T-cell (primary cell): ENCODE data around the gene SLC2A3. TPM values are rescaled to one million over a fixed set of nuclear protein-coding genes. Genes with fewer than 3 reads are reported as not detected.
"Not testable (repeated sequence)": the region's sequence is repeated elsewhere in the genome, so short reads cannot be mapped to it uniquely, and the experiment has no call there.

Experiments
- ATAC-seq, 4 experiments: fragments of 200-7000 bp in 3 of 4; fragments of 150-1000 bp in 1 of 4; cut with Tn5 transposase; replicated peaks in 1 of 4; 1 replicate in 3 of 4; 2 replicates in 1 of 4; pipeline ENCODE4 v1.10.0; 2021; ENCODE audit warnings: moderate library complexity in 3 of 4, mild to moderate bottlenecking in 2 of 4, moderate number of reproducible peaks in 1 of 4
- CTCF ChIA-PET, 2 donors: fragments of 300-600 bp; sonication (Branson Sonifier 250); formaldehyde crosslinking; loops; one replicate each; lab custom pipeline; 2022; ENCODE audit warnings: antibody characterized with exemption in 2 of 2; lab: Charles Lee
- POLR2A ChIA-PET, 2 donors: fragments of 300-600 bp; sonication (Branson Sonifier 250); formaldehyde crosslinking; loops; one replicate each; lab custom pipeline; 2022; ENCODE audit warnings: antibody characterized with exemption in 2 of 2; lab: Charles Lee
- DNase-seq, 35 experiments: peaks; one replicate each; pipeline versions ENCODE4 v3.0.0 to v3.0.0-alpha.2; 2013 to 2023
- H3K27ac ChIP-seq: one replicate; pipeline ENCODE4 v1.5.1; 2013; ENCODE audit warnings: low read length
- H3K27me3 ChIP-seq, 2 experiments: replicated peaks in 1 of 2; 1 replicate in 1 of 2; 2 replicates in 1 of 2; pipeline versions ENCODE4 v1.6.1 to v1.7.0; 2013; ENCODE audit warnings: low read length in 1 of 2, mixed read lengths in 1 of 2; ENCODE audit not compliant: control insufficient read depth in 2 of 2, insufficient read depth in 2 of 2; ENCODE audit errors: extremely low read depth in 1 of 2
- H3K36me3 ChIP-seq, 2 donors: 1 replicate in 1 of 2; 2 replicates in 1 of 2; pipeline versions ENCODE4 v1.6.1 to v1.7.0; 2013; ENCODE audit warnings: low read length in 1 of 2; ENCODE audit not compliant: control insufficient read depth in 2 of 2, insufficient read depth in 1 of 2; ENCODE audit errors: extremely low read depth in 1 of 2
- H3K4me1 ChIP-seq, 2 experiments: 1 replicate in 1 of 2; 2 replicates in 1 of 2; pipeline versions ENCODE4 v1.6.1 to v1.7.0; 2013; ENCODE audit warnings: low read length in 2 of 2, mixed read lengths in 1 of 2; ENCODE audit not compliant: insufficient read depth in 2 of 2, control insufficient read depth in 1 of 2; ENCODE audit errors: extremely low read depth in 1 of 2
- H3K4me3 ChIP-seq, 2 donors: 1 replicate in 1 of 2; 2 replicates in 1 of 2; pipeline versions ENCODE4 v1.5.1 to v1.7.0; 2013; ENCODE audit warnings: mild to moderate bottlenecking in 2 of 2, low read length in 1 of 2, moderate library complexity in 1 of 2; ENCODE audit not compliant: control insufficient read depth in 1 of 2; ENCODE audit errors: extremely low read depth in 1 of 2
- H3K9me3 ChIP-seq: 2 replicates; pipeline ENCODE4 v1.7.0; 2013
- H3K27ac Mint-ChIP-seq, 2 donors: one replicate each; pipeline ENCODE4 v1.8.0; 2020 to 2021; ENCODE audit warnings: mild to moderate bottlenecking in 2 of 2, mixed read lengths in 2 of 2
- H3K27me3 Mint-ChIP-seq, 2 donors: one replicate each; pipeline ENCODE4 v1.8.0; 2021 to 2022; ENCODE audit warnings: mixed read lengths in 2 of 2
- H3K36me3 Mint-ChIP-seq: one replicate; pipeline ENCODE4 v1.8.0; 2021; ENCODE audit warnings: mixed read lengths
- H3K4me1 Mint-ChIP-seq, 3 donors: one replicate each; pipeline ENCODE4 v1.8.0; 2020 to 2022; ENCODE audit warnings: mixed read lengths in 3 of 3, mild to moderate bottlenecking in 1 of 3
- H3K4me3 Mint-ChIP-seq, 3 donors: one replicate each; pipeline ENCODE4 v1.8.0; 2020 to 2022; ENCODE audit warnings: mild to moderate bottlenecking in 3 of 3, mixed read lengths in 3 of 3, moderate library complexity in 3 of 3
- H3K9me3 Mint-ChIP-seq, 3 donors: one replicate each; pipeline ENCODE4 v1.8.0; 2020 to 2022; ENCODE audit warnings: mixed read lengths in 3 of 3
- WGBS: methylation state at CpG from one replicate; pipeline ENCODE4 v1.1.5; 2013; ENCODE audit warnings: missing lambda C conversion rate; ENCODE audit not compliant: insufficient coverage; 5-methylcytosine and 5-hydroxymethylcytosine counted together
- total RNA-seq, 35 experiments: library from RNA in 6 of 35; stranded (reverse) in 6 of 35; fragments of 120-200 nt in 1 of 35; gene quantifications; one replicate each; pipeline versions ENCODE4 v1.2.1 to v1.2.4 and lab custom pipeline; 2013 to 2026

Gene SLC2A3
- total RNA-seq, 5 donors from 2014 or later (not counting 1 experiment from before 2014, with no cell fraction given) = 125 to 803 (median 160) TPM

DNA sequence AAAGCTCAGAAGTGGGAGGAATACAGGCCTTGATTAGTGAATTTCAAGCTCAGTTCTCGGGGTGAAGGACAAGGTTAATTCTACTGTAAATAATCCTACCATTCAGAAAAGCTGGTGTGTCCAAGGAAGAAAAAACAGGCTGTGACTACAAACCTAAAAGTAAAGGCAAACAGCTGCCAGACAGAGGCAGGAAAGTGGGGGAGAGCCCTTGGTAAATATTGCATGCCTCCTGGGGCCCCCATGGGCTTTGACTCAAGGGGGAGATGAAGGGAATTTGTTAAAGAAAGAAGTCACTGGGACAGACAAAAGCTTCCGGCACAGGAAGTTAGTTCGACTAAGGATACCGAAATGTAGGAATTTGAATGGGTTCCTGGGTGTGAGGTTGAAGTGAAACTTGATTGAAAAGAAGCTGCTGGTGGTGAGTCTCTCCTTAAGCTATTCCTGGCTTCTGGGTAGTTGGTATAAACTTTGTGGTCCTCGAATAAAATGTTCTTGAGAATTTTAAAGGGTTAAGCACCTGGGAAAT is 30.3 kb downstream of the SLC2A3 start:
- not testable (repeated sequence) for ATAC-seq, H3K27me3 Mint-ChIP-seq, H3K4me3 Mint-ChIP-seq, H3K4me3 ChIP-seq, H3K27me3 ChIP-seq, H3K27ac Mint-ChIP-seq, H3K9me3 ChIP-seq, DNase-seq, H3K4me1 ChIP-seq, H3K27ac ChIP-seq, H3K36me3 Mint-ChIP-seq, H3K4me1 Mint-ChIP-seq, H3K9me3 Mint-ChIP-seq, H3K36me3 ChIP-seq
- CTCF ChIA-PET = interaction anchor here (0.6 to 1.2 kb wide), 4 partner anchors 12 to 107 kb away, joined by 3 to 7 read pairs (median 5); no protein-coding TSS in a partner anchor
- POLR2A ChIA-PET = interaction anchor here in 1 of 2 donors (0.7 kb wide), 1 partner anchor 100 kb away, joined by 4 read pairs; no protein-coding TSS in a partner anchor
- WGBS = no CpG with 5 or more reads among the region's 5 CpGs

DNA sequence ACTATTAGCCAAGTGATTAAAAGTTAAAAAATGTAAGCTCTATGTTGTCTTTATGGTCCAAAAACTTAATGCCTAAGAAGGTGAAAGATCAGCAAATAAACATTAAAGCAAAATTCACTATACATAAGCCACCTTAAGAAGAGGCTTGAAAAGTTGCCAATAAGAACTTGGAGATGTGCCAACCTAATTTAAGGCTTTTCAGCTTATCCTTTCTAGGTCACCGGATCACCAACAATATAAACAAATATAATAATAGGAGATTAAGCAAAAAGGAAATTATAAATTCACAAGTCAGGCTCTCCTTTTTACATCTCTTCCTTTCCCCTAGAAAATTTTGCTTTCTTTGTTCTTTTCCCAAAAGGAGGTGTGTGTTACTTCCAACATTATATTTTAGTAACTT is 30.9 kb downstream of the SLC2A3 start:
- ATAC-seq = no peak
- H3K9me3 Mint-ChIP-seq = no peaks in the 10 kb centered on the region
- POLR2A ChIA-PET = no interaction called here
- Histone ChIP-seq H3K4me3 (no peak overlapping the region), H3K27ac (no peak overlapping the region), H3K4me1 (no peaks in the 10 kb centered on the region), H3K36me3 (no peaks in the 10 kb centered on the region), H3K27me3 (no peaks in the 10 kb centered on the region), H3K9me3 (no peaks in the 10 kb centered on the region)
- no peaks in the 10 kb centered on the region for H3K27me3 Mint-ChIP-seq
- no peak for DNase-seq
- H3K4me1 Mint-ChIP-seq = no peaks in the 10 kb centered on the region
- no CpG with 5 or more reads among the region's 1 CpG for WGBS
- no peak overlapping the region for H3K27ac Mint-ChIP-seq
- H3K4me3 Mint-ChIP-seq = no peak overlapping the region
- H3K36me3 Mint-ChIP-seq = no peaks in the 10 kb centered on the region
- CTCF ChIA-PET = interaction anchor here (0.6 to 1.2 kb wide), 3 partner anchors 11 to 107 kb away, joined by 3 to 7 read pairs (median 4); no protein-coding TSS in a partner anchor

DNA sequence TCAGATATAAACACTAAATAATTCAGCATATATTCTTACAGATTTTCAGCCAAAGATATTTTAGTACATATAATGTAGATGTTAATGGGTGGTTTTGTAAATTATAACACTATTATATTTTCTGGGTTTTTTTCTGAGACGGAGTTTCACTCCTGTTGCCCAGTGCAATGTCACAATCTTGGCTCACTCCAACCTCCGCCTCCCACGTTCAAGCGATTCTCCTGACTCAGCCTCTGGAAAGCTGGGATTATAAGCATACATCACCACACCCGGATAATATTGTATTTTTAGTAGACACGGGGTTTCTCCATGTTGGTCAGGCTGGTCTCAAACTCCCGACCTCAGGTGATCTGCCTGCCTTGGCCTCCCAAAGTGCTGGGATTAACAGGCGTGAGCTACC is 33.6 kb downstream of the SLC2A3 start:
- H3K36me3 Mint-ChIP-seq, H3K27ac ChIP-seq, CTCF ChIA-PET, ATAC-seq, H3K4me1 ChIP-seq, H3K27ac Mint-ChIP-seq, H3K4me3 Mint-ChIP-seq, H3K4me1 Mint-ChIP-seq, POLR2A ChIA-PET, H3K27me3 Mint-ChIP-seq, H3K27me3 ChIP-seq, DNase-seq, H3K4me3 ChIP-seq, H3K36me3 ChIP-seq, H3K9me3 Mint-ChIP-seq, H3K9me3 ChIP-seq: not testable (repeated sequence)
- 97% methylated on average over 6 of the region's 8 CpGs for WGBS

DNA sequence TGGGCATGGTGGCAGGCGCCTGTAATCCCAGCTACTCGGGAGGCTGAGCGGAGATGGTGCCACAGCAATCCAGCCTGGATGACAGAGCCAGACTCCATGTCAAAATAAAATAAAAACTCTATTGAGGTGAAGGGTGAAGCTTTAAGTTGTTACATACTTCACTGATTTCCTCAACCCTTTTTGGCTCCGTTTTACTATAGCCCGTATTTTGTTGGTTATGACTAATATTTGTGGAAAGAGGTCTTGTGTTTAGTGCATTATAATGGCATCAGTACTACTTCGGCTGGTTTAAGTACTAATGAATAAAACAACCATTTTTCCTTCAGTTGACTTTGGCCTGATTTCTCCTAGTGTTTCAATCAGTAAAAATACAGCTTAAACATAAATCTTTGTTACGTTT is 36.2 kb downstream of the SLC2A3 start:
- 100% methylated on average over 1 of the region's 7 CpGs for WGBS
- Mint-ChIP-seq H3K36me3 (no peaks in the 10 kb centered on the region), H3K4me3 (no peak overlapping the region), H3K9me3 (no peaks in the 10 kb centered on the region), H3K27ac (no peak overlapping the region), H3K4me1 (no peaks in the 10 kb centered on the region), H3K27me3 (no peaks in the 10 kb centered on the region)
- Histone ChIP-seq H3K36me3 (no peaks in the 10 kb centered on the region), H3K9me3 (no peaks in the 10 kb centered on the region), H3K4me1 (no peaks in the 10 kb centered on the region), H3K4me3 (no peak overlapping the region), H3K27ac (no peak overlapping the region), H3K27me3 (no peaks in the 10 kb centered on the region)
- no peak for ATAC-seq
- ChIA-PET POLR2A (no interaction called here), CTCF (no interaction called here)
- no peak for DNase-seq

DNA sequence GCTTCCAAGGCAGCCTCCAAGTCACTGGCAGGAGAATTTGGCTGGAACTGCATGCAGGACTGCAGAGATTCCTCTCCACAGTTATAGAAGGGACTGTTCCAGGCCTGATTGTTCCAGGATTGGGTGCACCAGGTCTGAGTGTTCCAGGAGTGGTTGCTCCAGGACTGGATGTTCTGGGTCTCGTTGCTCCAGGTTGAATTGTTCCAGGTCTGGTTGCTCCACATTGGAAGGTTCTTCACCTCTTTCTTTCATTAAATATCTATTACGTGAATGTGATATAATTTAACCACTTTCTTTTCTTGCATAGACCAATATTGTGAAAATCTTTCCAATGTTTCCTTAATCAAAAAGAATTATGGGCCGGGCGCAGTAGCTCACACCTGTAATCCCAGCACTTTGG is 39.3 kb downstream of the SLC2A3 start:
- H3K9me3 ChIP-seq, H3K36me3 ChIP-seq, H3K36me3 Mint-ChIP-seq, ATAC-seq, H3K27me3 Mint-ChIP-seq, H3K4me3 Mint-ChIP-seq, DNase-seq, H3K27me3 ChIP-seq, H3K4me1 Mint-ChIP-seq, H3K4me3 ChIP-seq, H3K27ac Mint-ChIP-seq, H3K4me1 ChIP-seq, H3K27ac ChIP-seq, H3K9me3 Mint-ChIP-seq, POLR2A ChIA-PET: not testable (repeated sequence)
- CTCF ChIA-PET = interaction anchor here in 1 of 2 donors (0.7 kb wide), 1 partner anchor 37 kb away, joined by 10 read pairs; no protein-coding TSS in a partner anchor
- WGBS = 100% methylated on average over 1 of the region's 4 CpGs

DNA sequence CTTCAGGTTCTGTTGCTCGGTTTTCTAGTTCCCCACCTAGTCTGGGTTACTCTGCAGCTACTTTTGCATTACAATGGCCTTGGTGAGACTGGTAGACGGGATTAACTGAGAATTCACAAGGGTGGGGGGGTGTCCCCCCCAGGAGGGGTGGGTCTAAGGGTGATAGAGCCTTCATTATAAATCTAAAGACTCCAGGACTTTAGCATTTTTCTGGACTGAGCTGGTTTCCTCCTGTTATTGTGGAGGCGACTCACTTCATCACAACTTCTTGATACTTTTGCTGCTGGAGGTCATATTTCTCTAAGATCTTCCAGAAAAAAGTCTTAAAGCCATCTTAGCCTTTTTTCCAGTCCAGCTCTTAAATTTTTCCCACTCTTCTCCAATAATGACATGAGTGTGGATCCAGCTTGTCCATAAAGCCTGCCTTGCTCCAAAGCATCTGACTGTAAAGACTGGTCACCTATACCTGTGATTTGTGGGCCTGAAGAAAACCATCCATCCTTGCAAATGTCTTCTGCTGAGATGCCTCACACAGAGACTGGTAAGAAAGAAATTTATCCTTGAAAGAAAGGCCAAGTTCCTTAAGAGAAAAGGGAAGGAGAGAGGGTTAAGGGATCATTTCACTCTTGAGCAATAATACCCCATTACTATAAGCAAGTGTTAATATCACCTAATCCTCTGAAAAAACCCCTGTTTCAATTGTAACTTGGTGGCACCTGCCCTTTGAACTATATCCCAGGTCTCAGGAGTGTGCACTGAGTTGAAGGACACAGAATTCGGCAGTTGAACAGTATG is 43.6 kb downstream of the SLC2A3 start:
- ATAC-seq (no peak), DNase-seq (no peak)
- Mint-ChIP-seq H3K27me3 (peaks cover 2 to 13% of the 10 kb centered on the region in 2 donors), H3K4me1 (no peaks in the 10 kb centered on the region), H3K27ac (no peak overlapping the region), H3K9me3 (no peaks in the 10 kb centered on the region), H3K4me3 (no peak overlapping the region), H3K36me3 (no peaks in the 10 kb centered on the region)
- ChIA-PET CTCF (interaction anchor here in 1 of 2 donors (0.6 kb wide), 1 partner anchor 102 kb away, joined by 3 read pairs; no protein-coding TSS in a partner anchor), POLR2A (no interaction called here)
- 80% methylated on average over 1 of the region's 4 CpGs for WGBS
- no peak overlapping the region for H3K4me3 ChIP-seq
- H3K4me1 ChIP-seq = no peaks in the 10 kb centered on the region
- no peak overlapping the region for H3K27ac ChIP-seq
- H3K27me3 ChIP-seq = no peaks in the 10 kb centered on the region
- H3K36me3 ChIP-seq = no peaks in the 10 kb centered on the region
- no peaks in the 10 kb centered on the region for H3K9me3 ChIP-seq
